Mucosa of descending colon (tissue), 3 donors: ENCODE data around the gene DHX16. TPM values are rescaled to one million over a fixed set of nuclear protein-coding genes. Genes with fewer than 3 reads are reported as not detected.
A peak's percentile ranks its signal among the peaks of the same experiment; 100 is the strongest.

ENCODE experiments used
- ATAC-seq: fragments of 200-7000 bp; cut with Tn5 transposase; one replicate; pipeline ENCODE4 v1.9.1; 2020; ENCODE audit warnings: mild to moderate bottlenecking, moderate library complexity
- DNase-seq, 3 donors: peaks; one replicate each; pipeline ENCODE4 v3.0.0-alpha.2; 2020
- H3K36me3 ChIP-seq: fragments of 200-600 bp; one replicate; pipeline ENCODE4 v1.8.0; 2021; ENCODE audit warnings: low read depth, mild to moderate bottlenecking
- H3K4me1 ChIP-seq: fragments of 200-600 bp; one replicate; pipeline ENCODE4 v1.8.0; 2021; ENCODE audit warnings: low read depth, mild to moderate bottlenecking
- H3K4me3 ChIP-seq: fragments of 200-600 bp; one replicate; pipeline ENCODE4 v1.8.0; 2021; ENCODE audit warnings: mild to moderate bottlenecking
- H3K9me3 ChIP-seq: fragments of 200-600 bp; one replicate; pipeline ENCODE4 v1.8.0; 2021; ENCODE audit warnings: mild to moderate bottlenecking
- CTCF ChIP-seq: fragments of 200-600 bp; IDR thresholded peaks from one replicate; pipeline ENCODE4 v1.8.0; 2022; ENCODE audit warnings: antibody characterized with exemption, mild to moderate bottlenecking
- intact Hi-C, 2 donors: fragments of 100-400 bp; cut with DNase I in 1 of 2; cut with micrococcal nuclease in 1 of 2; formaldehyde crosslinking; loops; one replicate each; pipeline versions ENCODE4 v1.11.0 to v1.11.1; 2022; cut with DNase I, micrococcal nuclease
- total RNA-seq, 3 donors: library from RNA; stranded (reverse); fragmentation: NEBNext Ultra II Directional in 2 of 3; extraction: Animal tissue kit (Norgen Biotek cat#: 25700) in 2 of 3; gene quantifications; one replicate each; pipeline versions ENCODE4 v1.2.1 to v1.2.4, GENCODE V29; 2021 to 2023
- donor health status: DM: no; HTN: no; CAD: no; lungs with moderate emphysema.
- donor health status: DM: no; HTN: no; CAD: no.
- donor health status: DM: no; HTN: yes; CAD: no.

DHX16 gene
- total RNA-seq, 3 donors from 2014 or later, result 31.0 to 36.2 (median 36.0) TPM

- H3K4me1 ChIP-seq, result peaks cover 24% of the 10 kb centered on the region
- H3K36me3 ChIP-seq, result no peaks in the 10 kb centered on the region
- no peaks in the 10 kb centered on the region for H3K9me3 ChIP-seq
- no peak for TF ChIP-seq CTCF
- peak; percentile 53 for ATAC-seq
- intact Hi-C loops, result no loop called here
- DNase-seq, result peak; percentile 78 to 92 (median 83)
- peak within 1 kb of the TSS; percentile 24 for H3K4me3 ChIP-seq
Measured at GRCh38 chr6:30686009-30686907, 13.5 kb upstream of the DHX16 start, which contains the start of gene PPP1R18. Gene PPP1R18 (minus strand): TSS chr6:30686645. CDS start chr6:30686018, 627 bp downstream.

DNA sequence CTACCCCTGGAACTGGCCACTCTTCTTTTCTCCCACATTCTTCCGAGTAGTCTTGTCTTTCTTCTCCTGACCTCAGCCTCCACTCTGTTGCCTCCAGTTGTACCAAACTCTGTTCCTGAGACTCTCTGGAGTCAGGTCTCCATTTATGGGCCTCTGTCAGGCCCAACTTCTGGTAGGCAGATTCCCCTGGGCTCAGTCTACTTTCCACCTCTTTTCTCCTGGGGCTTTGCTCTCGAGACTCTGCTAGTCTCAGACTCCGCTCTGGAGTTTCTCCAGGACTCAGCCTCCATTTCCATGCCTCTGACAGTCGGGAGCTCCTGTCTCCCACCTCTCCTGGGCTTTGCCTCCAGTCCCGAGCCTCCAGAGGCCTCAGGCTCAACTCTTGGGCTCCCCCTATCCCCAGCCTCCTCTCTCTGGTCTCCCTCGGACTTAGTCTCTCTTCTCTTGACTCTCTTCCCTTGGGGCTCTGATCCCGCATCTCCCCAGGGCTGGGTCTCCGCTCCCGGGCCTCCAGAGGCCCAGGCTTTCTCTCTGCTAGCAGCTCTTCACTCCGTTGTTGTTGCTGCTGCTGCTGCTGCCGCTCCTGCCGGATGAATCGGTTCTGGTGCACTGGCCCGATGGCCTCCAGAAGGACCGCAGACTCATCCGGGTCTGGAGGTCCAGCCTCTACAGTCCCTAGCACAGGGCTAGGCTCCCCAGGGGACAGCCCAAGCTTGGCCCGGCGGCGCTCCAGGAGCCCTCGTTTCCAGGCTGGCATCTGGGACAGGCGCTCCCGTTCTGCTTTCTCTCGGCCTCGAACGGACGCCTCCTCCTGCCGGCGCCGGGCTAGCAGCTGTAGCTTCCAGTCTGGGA lies 12.6 kb upstream of the DHX16 start:
- no peak for TF ChIP-seq CTCF
- peaks cover 21% of the 10 kb centered on the region for H3K4me1 ChIP-seq
- peak overlapping the region; percentile 22 for H3K4me3 ChIP-seq
- DNase-seq (peak in 2 of 3 donors; percentile 45 to 65), ATAC-seq (no peak)
- no peaks in the 10 kb centered on the region for H3K9me3 ChIP-seq
- no peaks in the 10 kb centered on the region for H3K36me3 ChIP-seq
- intact Hi-C loops, result no loop called here

- no peak for TF ChIP-seq CTCF
- no peaks in the 10 kb centered on the region for H3K9me3 ChIP-seq
- peaks cover 19% of the 10 kb centered on the region for H3K4me1 ChIP-seq
- ATAC-seq, result peak; percentile 6
- DNase-seq, result peak in 2 of 3 donors; percentile 72 to 89
- no peaks in the 10 kb centered on the region for H3K36me3 ChIP-seq
- H3K4me3 ChIP-seq, result peak overlapping the region; percentile 22
- intact Hi-C loops, result no loop called here
Measured at GRCh38 chr6:30684386-30685156, 11.8 kb upstream of the DHX16 start.

DNA sequence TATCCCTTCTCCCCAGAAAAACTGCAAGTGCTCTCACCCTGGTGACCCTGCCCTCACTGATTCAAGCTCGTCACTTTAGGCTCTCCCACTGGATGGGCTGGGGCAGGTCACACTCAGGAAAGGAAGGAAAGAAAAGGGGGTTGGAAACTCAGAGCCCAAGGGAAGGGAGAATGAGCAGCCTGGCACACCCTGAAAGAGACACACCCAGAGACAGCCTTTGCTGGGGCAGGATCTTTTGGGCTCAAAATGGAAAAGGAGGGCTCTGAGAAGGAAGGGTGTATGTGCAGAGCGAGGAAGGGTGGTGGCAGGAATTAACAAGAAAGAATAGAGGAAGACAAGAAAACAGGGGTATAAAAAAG lies 11.2 kb upstream of the DHX16 start:
- no peaks in the 10 kb centered on the region for H3K36me3 ChIP-seq
- ATAC-seq, result no peak
- H3K4me3 ChIP-seq, result no peak overlapping the region
- H3K9me3 ChIP-seq, result no peaks in the 10 kb centered on the region
- intact Hi-C loops, result no loop called here
- H3K4me1 ChIP-seq, result peaks cover 21% of the 10 kb centered on the region
- no peak for DNase-seq
- TF ChIP-seq CTCF, result no peak
